Smooth muscle cell (in vitro differentiated cells): ENCODE measurements around the gene ARHGAP15. TPM values are rescaled to one million over a fixed set of nuclear protein-coding genes. Genes with fewer than 3 reads are reported as not detected.

Source experiments
- DNase-seq: peaks from one replicate; lab custom pipeline; 2025; ENCODE audit not compliant: unreplicated experiment; lab: John Stamatoyannopoulos, UW
- H2AFZ ChIP-seq: fragments of 200-600 bp; sonication (generic); 2 replicates; pipeline ENCODE4 v1.6.0; 2016; ENCODE audit warnings: antibody characterized with exemption, low read depth, mild to moderate bottlenecking
- H3F3A ChIP-seq: fragments of 200-600 bp; sonication (generic); 2 replicates; pipeline ENCODE4 v1.6.0; 2017; ENCODE audit warnings: antibody characterized with exemption, low read depth
- H3K27ac ChIP-seq: fragments of 200-600 bp; sonication (generic); 2 replicates; pipeline ENCODE4 v1.5.1; 2016; ENCODE audit warnings: low read depth, mild to moderate bottlenecking
- H3K27me3 ChIP-seq: fragments of 200-600 bp; sonication (generic); 2 replicates; pipeline ENCODE4 v1.6.1; 2016; ENCODE audit warnings: low read depth, mild to moderate bottlenecking
- H3K36me3 ChIP-seq: fragments of 200-600 bp; sonication (generic); 2 replicates; pipeline ENCODE4 v1.5.1; 2016; ENCODE audit warnings: low read depth
- H3K4me1 ChIP-seq: fragments of 200-600 bp; sonication (generic); 2 replicates; pipeline ENCODE4 v1.5.1; 2016; ENCODE audit warnings: low read depth
- H3K4me2 ChIP-seq: fragments of 200-600 bp; sonication (generic); 2 replicates; pipeline ENCODE4 v1.6.0; 2016; ENCODE audit warnings: mild to moderate bottlenecking
- H3K4me3 ChIP-seq: fragments of 200-600 bp; sonication (generic); 2 replicates; pipeline ENCODE4 v1.5.1; 2016; ENCODE audit warnings: mild to moderate bottlenecking
- H3K79me2 ChIP-seq: fragments of 200-600 bp; sonication (generic); 2 replicates; pipeline ENCODE4 v1.6.0; 2016; ENCODE audit warnings: low read depth, mild to moderate bottlenecking
- H3K9ac ChIP-seq: fragments of 200-600 bp; sonication (generic); 2 replicates; pipeline ENCODE4 v1.6.0; 2016; ENCODE audit warnings: low read depth
- H3K9me3 ChIP-seq: fragments of 200-600 bp; sonication (generic); replicated peaks from 2 replicates; pipeline ENCODE4 v1.5.1; 2016; ENCODE audit warnings: low read depth
- H4K20me1 ChIP-seq: fragments of 200-600 bp; sonication (generic); 2 replicates; pipeline ENCODE4 v1.6.0; 2016; ENCODE audit warnings: low read depth
- CTCF ChIP-seq: fragments of 200-600 bp; sonication (generic); IDR thresholded peaks from 2 replicates; pipeline ENCODE4 v1.5.1; 2017; ENCODE audit warnings: borderline replicate concordance, mild to moderate bottlenecking, antibody characterized with exemption; ENCODE audit not compliant: insufficient read depth, poor library complexity, severe bottlenecking
- WGBS: methylation state at CpG from one replicate; pipeline ENCODE4 v1.1.7; 2016; ENCODE audit warnings: low lambda C conversion rate; 5-methylcytosine and 5-hydroxymethylcytosine counted together
- polyA plus RNA-seq: library from polyadenylated mRNA; unstranded; fragments of >200 nt; fragmentation: Nextera tagmentation; extraction: Ambion mirVana; gene quantifications from 2 replicates; pipeline ENCODE4 v1.2.1, GENCODE V29; 2016
- total RNA-seq: library from RNA; depleted of rRNA; stranded (reverse); fragments of >200 nt; gene quantifications from 2 replicates; pipeline ENCODE4 v1.2.3, GENCODE V29; 2014

Gene ARHGAP15
- total and polyA plus RNA-seq, 2 experiments from 2014 or later: not detected

- H3K79me2 ChIP-seq: no peaks in the 10 kb centered on the region
- no peak overlapping the region for H3K27ac ChIP-seq
- H3K4me1 ChIP-seq: no peaks in the 10 kb centered on the region
- H2AFZ ChIP-seq: no peak overlapping the region
- no peaks in the 10 kb centered on the region for H3K9me3 ChIP-seq
- TF ChIP-seq CTCF: no peak
- DNase-seq: no peak
- no peak overlapping the region for H3K4me3 ChIP-seq
- no peaks in the 10 kb centered on the region for H3F3A ChIP-seq
- no peaks in the 10 kb centered on the region for H3K27me3 ChIP-seq
- 89% methylated on average over 4 of the region's 4 CpGs for WGBS
- H3K4me2 ChIP-seq: no peak overlapping the region
- H3K36me3 ChIP-seq: no peaks in the 10 kb centered on the region
- H3K9ac ChIP-seq: no peak overlapping the region
- H4K20me1 ChIP-seq: no peaks in the 10 kb centered on the region
Observed at GRCh38 chr2:143415571-143415970, 286.4 kb downstream of the ARHGAP15 start.

GRCh38 chr2:143417428-143417827 lies 288.2 kb downstream of the ARHGAP15 start:
- TF ChIP-seq CTCF: no peak
- Histone ChIP-seq H3K4me1 (no peaks in the 10 kb centered on the region), H3K36me3 (no peaks in the 10 kb centered on the region), H3K4me2 (no peak overlapping the region), H3K9ac (no peak overlapping the region), H3K27ac (no peak overlapping the region), H3K4me3 (no peak overlapping the region), H3K9me3 (no peaks in the 10 kb centered on the region), H3F3A (no peaks in the 10 kb centered on the region), H2AFZ (no peak overlapping the region), H4K20me1 (no peaks in the 10 kb centered on the region), H3K79me2 (no peaks in the 10 kb centered on the region), H3K27me3 (no peaks in the 10 kb centered on the region)
- no peak for DNase-seq
- WGBS: 89% methylated on average over 2 of the region's 2 CpGs

GRCh38 chr2:143420313-143420712 lies 291.1 kb downstream of the ARHGAP15 start:
- no peaks in the 10 kb centered on the region for H3K79me2 ChIP-seq
- H3F3A ChIP-seq: no peaks in the 10 kb centered on the region
- WGBS: 56% methylated on average over 3 of the region's 3 CpGs
- no peak overlapping the region for H3K27ac ChIP-seq
- H4K20me1 ChIP-seq: no peaks in the 10 kb centered on the region
- no peak overlapping the region for H2AFZ ChIP-seq
- no peaks in the 10 kb centered on the region for H3K27me3 ChIP-seq
- no peak for TF ChIP-seq CTCF
- H3K4me1 ChIP-seq: no peaks in the 10 kb centered on the region
- no peak overlapping the region for H3K4me2 ChIP-seq
- no peak overlapping the region for H3K4me3 ChIP-seq
- no peaks in the 10 kb centered on the region for H3K9me3 ChIP-seq
- no peaks in the 10 kb centered on the region for H3K36me3 ChIP-seq
- no peak overlapping the region for H3K9ac ChIP-seq
- DNase-seq: no peak

- no peaks in the 10 kb centered on the region for H3K36me3 ChIP-seq
- no peak overlapping the region for H3K9ac ChIP-seq
- H2AFZ ChIP-seq: no peak overlapping the region
- no peak overlapping the region for H3K4me2 ChIP-seq
- no peaks in the 10 kb centered on the region for H3K4me1 ChIP-seq
- no peak overlapping the region for H3K27ac ChIP-seq
- 88% methylated on average over 3 of the region's 3 CpGs for WGBS
- H3K9me3 ChIP-seq: no peaks in the 10 kb centered on the region
- no peaks in the 10 kb centered on the region for H3K27me3 ChIP-seq
- DNase-seq: no peak
- no peaks in the 10 kb centered on the region for H4K20me1 ChIP-seq
- TF ChIP-seq CTCF: no peak
- H3F3A ChIP-seq: no peaks in the 10 kb centered on the region
- no peaks in the 10 kb centered on the region for H3K79me2 ChIP-seq
- H3K4me3 ChIP-seq: no peak overlapping the region
Observed at GRCh38 chr2:143422681-143423080, 293.5 kb downstream of the ARHGAP15 start.
